Dedifferentiated amniotic fluid mesenchymal stem cell (primary cell): ENCODE results near the gene OR2W3.
"Not testable (repeated sequence)": the region's sequence is repeated elsewhere in the genome, so short reads cannot be mapped to it uniquely, and the experiment has no call there.

Experiments used
- DNase-seq: peaks from one replicate; pipeline ENCODE4 v3.0.0-alpha.2; 2016; ENCODE audit errors: extremely low spot score

Gene OR2W3

GRCh38 chr1:247919952-247920351 lies 24.6 kb downstream of the OR2W3 start, which contains the start of gene OR2T8:
OR2T8 (plus strand) TSS chr1:247920252; CDS start chr1:247921018, 766 bp downstream.
- DNase-seq, result no peak

- DNase-seq, result no peak
Observed at GRCh38 chr1:247923941-247924340, 28.6 kb downstream of the OR2W3 start.

- no peak for DNase-seq
Observed at GRCh38 chr1:247924868-247925267, 29.5 kb downstream of the OR2W3 start, which contains the start of gene OR2AJ1. OR2AJ1 (plus strand) TSS chr1:247924889; CDS start chr1:247933769, 8,880 bp downstream.

- DNase-seq, result no peak
Observed at GRCh38 chr1:247933989-247934388, 38.6 kb downstream of the OR2W3 start.

GRCh38 chr1:247935781-247936180 lies 40.4 kb downstream of the OR2W3 start:
- no peak for DNase-seq

GRCh38 chr1:247936415-247936814 lies 41.0 kb downstream of the OR2W3 start:
- DNase-seq, result no peak

- DNase-seq, result not testable (repeated sequence)
Observed at GRCh38 chr1:247936965-247937734, 41.8 kb downstream of the OR2W3 start.

- no peak for DNase-seq
Observed at GRCh38 chr1:247942624-247943023, 47.2 kb downstream of the OR2W3 start.
